ENCODE measurements around the gene PAGE4.

- TF ChIP-seq, protein P1, sequence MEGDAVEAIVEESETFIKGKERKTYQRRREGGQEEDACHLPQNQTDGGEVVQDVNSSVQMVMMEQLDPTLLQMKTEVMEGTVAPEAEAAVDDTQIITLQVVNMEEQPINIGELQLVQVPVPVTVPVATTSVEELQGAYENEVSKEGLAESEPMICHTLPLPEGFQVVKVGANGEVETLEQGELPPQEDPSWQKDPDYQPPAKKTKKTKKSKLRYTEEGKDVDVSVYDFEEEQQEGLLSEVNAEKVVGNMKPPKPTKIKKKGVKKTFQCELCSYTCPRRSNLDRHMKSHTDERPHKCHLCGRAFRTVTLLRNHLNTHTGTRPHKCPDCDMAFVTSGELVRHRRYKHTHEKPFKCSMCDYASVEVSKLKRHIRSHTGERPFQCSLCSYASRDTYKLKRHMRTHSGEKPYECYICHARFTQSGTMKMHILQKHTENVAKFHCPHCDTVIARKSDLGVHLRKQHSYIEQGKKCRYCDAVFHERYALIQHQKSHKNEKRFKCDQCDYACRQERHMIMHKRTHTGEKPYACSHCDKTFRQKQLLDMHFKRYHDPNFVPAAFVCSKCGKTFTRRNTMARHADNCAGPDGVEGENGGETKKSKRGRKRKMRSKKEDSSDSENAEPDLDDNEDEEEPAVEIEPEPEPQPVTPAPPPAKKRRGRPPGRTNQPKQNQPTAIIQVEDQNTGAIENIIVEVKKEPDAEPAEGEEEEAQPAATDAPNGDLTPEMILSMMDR (IDR thresholded peaks at IDR 0.05; ENCODE audit: low read depth, low read length, missing input control), result no peak
- no peak for TF ChIP-seq TAF1 (conservative IDR thresholded peaks at IDR 0.05)
- TF ChIP-seq, protein P2, sequence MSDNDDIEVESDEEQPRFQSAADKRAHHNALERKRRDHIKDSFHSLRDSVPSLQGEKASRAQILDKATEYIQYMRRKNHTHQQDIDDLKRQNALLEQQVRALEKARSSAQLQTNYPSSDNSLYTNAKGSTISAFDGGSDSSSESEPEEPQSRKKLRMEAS (IDR thresholded peaks at IDR 0.05), result no peak
Measured at GRCh38 chrX:49816435-49816834, 12.7 kb upstream of the PAGE4 start.
